SK-N-SH treated with all-trans-retinoic acid at 6 μM for 48 hours (cell line): Measurements from ENCODE around the gene NCOA5.

ENCODE experiments used
- ARNTL ChIP-seq: fragments of 450-650 bp; formaldehyde crosslinking; IDR thresholded peaks from 2 replicates; pipeline ENCODE4 v1.5.0; 2020; ENCODE audit warnings: low read depth, mild to moderate bottlenecking, moderate library complexity, borderline replicate concordance
- CREB5 ChIP-seq: fragments of 250-450 bp; sonication (Bioruptor Pico); IDR thresholded peaks from 2 replicates; pipeline ENCODE4 v1.5.1; 2020; ENCODE audit warnings: low read depth, mild to moderate bottlenecking, moderate library complexity
- ISL1 ChIP-seq: fragments of 250-450 bp; sonication (Bioruptor Pico); IDR thresholded peaks from 2 replicates; pipeline ENCODE4 v2.1.2; 2022; ENCODE audit warnings: mild to moderate bottlenecking, moderate library complexity
- OSR1 ChIP-seq: fragments of 250-450 bp; sonication (Bioruptor Pico); IDR thresholded peaks from 2 replicates; pipeline ENCODE4 v1.8.0; 2022; ENCODE audit warnings: moderate library complexity, mild to moderate bottlenecking, inconsistent platforms
- POU6F1 ChIP-seq: fragments of 250-450 bp; sonication (Bioruptor Pico); IDR thresholded peaks from 2 replicates; pipeline ENCODE4 v1.8.0; 2021; ENCODE audit warnings: low read depth, mild to moderate bottlenecking, moderate library complexity, borderline replicate concordance
- RARB ChIP-seq: fragments of 250-450 bp; sonication (Bioruptor Pico); IDR thresholded peaks from 2 replicates; pipeline ENCODE4 v1.8.0; 2021; ENCODE audit warnings: mild to moderate bottlenecking, moderate library complexity
- ZFP3 ChIP-seq: fragments of 250-450 bp; sonication (Bioruptor Pico); IDR thresholded peaks from 2 replicates; pipeline ENCODE4 v1.5.0; 2020; ENCODE audit warnings: mild to moderate bottlenecking, moderate library complexity
- ZFP30 ChIP-seq: fragments of 450-650 bp; formaldehyde crosslinking; IDR thresholded peaks from 2 replicates; pipeline ENCODE4 v1.5.0; 2022; ENCODE audit warnings: mild to moderate bottlenecking, moderate library complexity
- TF ChIP-seq, protein P1 (sequence below): fragments of 250-450 bp; sonication (Bioruptor Pico); IDR thresholded peaks from 2 replicates; pipeline ENCODE4 v1.8.0; 2020; ENCODE audit warnings: mild to moderate bottlenecking, moderate library complexity, borderline replicate concordance

GRCh38 chr20:46037036-46037435 lies 52.7 kb downstream of the NCOA5 start:
- TF ChIP-seq POU6F1 (CRISPR knock-in tag) (no peak), CREB5 (CRISPR knock-in tag) (no peak), ARNTL (CRISPR knock-in tag) (no peak), ZFP3 (CRISPR knock-in tag) (no peak), ISL1 (no peak), OSR1 (CRISPR knock-in tag) (no peak), RARB (CRISPR knock-in tag) (no peak), ZFP30 (CRISPR knock-in tag) (no peak)
- TF ChIP-seq, protein P1, sequence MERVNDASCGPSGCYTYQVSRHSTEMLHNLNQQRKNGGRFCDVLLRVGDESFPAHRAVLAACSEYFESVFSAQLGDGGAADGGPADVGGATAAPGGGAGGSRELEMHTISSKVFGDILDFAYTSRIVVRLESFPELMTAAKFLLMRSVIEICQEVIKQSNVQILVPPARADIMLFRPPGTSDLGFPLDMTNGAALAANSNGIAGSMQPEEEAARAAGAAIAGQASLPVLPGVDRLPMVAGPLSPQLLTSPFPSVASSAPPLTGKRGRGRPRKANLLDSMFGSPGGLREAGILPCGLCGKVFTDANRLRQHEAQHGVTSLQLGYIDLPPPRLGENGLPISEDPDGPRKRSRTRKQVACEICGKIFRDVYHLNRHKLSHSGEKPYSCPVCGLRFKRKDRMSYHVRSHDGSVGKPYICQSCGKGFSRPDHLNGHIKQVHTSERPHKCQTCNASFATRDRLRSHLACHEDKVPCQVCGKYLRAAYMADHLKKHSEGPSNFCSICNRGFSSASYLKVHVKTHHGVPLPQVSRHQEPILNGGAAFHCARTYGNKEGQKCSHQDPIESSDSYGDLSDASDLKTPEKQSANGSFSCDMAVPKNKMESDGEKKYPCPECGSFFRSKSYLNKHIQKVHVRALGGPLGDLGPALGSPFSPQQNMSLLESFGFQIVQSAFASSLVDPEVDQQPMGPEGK, result no peak
